HG03060 (cell line): ENCODE results near the gene ID2.

ENCODE experiments used
- ATAC-seq: cut with Tn5 transposase; IDR thresholded peaks from one replicate; pipeline ENCODE4 v1.9.1; 2021; ENCODE audit warnings: low read depth, moderate number of reproducible peaks; ENCODE audit not compliant: unreplicated experiment

Gene ID2

DNA sequence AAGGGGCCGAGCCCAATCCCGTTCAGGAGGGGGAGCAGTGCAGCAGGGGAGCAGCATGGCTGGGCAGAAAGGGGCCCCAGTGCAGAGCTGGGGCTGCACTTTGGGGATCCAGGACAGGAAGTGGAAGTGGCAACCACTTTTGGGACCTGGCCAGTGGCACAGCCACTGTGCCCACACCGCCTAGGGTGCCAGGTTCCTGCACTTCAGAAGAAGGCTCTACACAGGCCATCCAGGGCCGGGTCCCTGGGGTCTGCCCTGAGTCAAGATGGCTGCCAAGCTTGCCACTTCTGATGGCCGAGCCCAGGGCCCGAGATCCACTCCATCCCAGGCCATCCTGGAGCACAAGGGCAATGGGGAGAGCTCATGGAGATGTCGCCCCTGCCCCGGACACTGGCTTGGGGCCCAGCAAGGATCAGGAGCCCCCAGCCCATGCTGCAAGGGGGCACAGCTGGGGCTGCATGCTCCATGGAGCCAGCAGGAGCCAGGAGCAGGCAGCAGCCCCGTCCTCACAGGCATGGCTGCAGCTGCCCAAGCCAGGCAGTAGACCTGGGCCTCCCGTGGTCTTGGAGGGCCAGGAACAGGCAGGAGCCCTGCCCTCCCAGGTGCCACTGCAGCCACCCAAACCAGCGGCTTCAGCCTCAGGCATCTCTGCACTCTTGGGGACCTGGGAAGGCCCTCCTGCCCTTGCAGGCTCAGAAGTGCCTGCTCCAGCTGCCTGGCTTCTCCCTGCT, 35.0 kb upstream of the ID2 start:
- ATAC-seq: no peak

DNA sequence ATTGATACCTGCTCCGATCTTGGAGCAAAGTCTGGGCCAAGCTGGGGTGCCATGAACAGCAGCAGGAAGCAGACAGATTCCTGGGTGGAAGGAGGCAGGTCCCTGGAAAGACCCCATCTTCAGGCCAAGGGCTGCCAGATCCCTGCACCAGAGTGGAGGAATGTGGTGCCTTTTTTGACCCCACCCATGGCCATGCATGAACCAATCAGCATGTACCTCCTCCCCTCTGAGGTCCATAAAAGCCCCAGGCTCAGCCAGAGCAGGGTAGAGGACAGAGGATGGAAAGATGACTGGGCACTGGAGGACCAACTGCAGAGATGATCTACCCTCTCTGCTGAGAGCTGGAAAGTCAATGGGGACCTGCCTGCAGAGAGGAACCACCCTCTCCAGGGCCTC, 34.4 kb upstream of the ID2 start:
- ATAC-seq: no peak

DNA sequence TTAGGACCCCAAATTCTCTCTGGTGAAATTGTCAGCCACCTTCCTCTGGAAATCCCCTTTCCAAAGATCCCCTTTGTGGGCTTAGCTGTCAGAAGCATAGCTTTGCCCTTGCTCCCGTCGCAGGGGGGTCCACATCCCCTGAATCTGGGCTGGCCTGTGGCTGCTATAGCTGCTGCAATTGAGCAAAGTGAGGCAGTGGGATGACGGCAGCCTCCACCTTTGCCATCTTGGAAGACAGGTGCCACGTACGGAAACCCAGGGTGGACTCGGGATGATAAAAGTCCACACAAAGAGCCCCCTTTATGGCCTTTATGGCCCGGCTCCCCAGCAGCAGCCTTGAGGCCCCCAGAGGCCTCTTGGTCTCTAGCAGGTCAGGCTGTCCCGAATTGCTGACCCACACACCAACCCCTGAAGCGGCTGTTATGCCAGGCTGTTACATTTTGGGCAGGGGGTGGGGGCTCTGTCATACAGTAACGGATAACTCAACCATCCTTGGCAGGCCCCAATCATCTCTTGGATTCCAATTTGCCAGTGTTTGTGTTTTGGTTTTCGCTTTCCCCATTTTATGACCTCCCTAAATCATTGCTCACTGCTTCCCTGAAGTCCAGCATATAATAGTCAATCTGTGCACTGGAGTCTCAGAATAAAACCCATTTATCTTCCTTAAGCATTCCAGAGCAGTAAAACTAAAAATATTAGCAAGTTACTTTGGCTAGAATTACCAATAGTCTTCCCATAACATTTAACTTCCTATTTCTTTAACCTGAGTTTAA, 33.2 kb upstream of the ID2 start:
- ATAC-seq: no peak

- ATAC-seq: no peak
Measured at GRCh38 chr2:8649718-8650117, 32.1 kb upstream of the ID2 start.

DNA sequence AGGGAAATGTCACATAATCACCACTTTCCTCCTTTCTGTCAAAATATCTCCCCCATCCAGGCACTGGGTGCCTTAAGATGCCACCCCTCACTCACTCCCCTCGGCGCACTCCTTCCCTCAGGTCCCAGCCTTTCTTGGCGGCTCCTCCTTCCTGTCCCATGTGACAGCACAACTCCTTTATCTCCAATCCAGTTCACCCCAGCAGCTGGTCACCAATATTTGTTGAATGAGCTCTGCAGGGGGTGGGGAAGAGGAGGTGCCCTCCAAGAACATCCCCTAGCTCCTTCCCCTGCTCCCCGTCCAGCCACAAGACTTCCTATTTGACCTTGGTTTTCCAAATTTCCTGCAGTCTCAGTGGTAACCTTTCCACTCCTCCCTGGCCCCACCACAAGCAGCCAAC, 31.6 kb upstream of the ID2 start:
- ATAC-seq: no peak

- no peak for ATAC-seq
Measured at GRCh38 chr2:8652774-8653426, 29.0 kb upstream of the ID2 start.

GRCh38 chr2:8653485-8653884, 28.4 kb upstream of the ID2 start:
- ATAC-seq: no peak

GRCh38 chr2:8654041-8654440, 27.8 kb upstream of the ID2 start:
- ATAC-seq: no peak

- ATAC-seq: no peak
Measured at GRCh38 chr2:8654483-8654882, 27.4 kb upstream of the ID2 start.

- ATAC-seq: no peak
Measured at GRCh38 chr2:8656160-8656641, 25.7 kb upstream of the ID2 start.

DNA sequence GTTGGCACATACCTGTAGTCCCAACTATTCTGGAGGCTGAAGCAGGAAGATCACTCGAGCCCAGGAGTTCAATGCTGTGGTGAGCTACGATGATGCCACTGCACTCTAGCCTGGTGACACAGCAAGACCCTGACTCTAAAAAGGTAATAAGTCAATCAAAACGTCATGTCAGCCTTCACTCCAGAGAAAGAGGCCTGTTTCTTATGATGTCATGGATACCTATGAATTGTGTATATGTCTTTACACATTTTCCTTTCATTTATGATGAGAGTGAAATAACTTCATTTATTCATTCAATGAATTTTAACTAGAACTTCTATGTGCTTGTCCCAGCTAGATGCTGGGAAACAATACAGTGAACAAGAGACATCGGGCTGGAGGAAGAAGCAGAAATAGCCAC, 25.0 kb upstream of the ID2 start:
- no peak for ATAC-seq

- ATAC-seq: no peak
Measured at GRCh38 chr2:8657423-8658062, 24.3 kb upstream of the ID2 start.

DNA sequence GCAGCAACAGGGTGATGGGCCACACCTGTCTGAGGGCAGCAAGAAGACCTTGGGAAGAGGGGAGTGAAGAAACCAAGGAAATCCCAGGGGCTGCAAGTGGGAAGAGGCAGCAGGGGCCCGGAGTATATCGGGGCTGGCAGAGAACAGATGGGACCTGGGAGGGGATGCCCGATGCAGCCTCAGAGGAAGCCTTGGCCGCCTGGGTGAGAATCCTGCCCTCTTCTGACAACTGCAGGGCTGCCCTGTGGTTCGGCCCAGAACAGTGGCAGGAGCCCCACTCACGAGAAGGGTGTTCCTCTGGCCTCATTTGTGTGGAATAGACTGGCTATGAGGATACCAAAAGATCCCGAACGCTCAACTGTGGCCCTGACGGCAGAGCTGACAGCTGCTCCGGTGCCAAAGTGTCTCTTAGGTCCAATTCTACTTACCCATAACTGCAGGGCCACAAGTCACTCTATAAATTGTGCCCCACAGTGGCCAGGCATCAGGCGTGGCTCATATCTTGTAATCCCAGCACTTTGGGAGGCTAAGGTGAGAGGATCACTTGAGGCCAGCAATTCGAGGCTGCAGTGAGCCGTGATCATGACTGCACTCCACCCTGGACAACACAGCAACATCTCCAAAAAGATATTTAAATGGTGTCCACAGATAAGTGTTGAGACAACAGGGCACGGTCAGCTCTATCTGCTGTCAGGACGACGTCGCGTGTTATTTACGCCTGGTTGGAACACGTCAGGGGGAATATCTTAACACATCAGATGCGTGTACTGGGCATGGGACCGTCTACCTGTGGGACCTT, 23.6 kb upstream of the ID2 start:
- no peak for ATAC-seq

DNA sequence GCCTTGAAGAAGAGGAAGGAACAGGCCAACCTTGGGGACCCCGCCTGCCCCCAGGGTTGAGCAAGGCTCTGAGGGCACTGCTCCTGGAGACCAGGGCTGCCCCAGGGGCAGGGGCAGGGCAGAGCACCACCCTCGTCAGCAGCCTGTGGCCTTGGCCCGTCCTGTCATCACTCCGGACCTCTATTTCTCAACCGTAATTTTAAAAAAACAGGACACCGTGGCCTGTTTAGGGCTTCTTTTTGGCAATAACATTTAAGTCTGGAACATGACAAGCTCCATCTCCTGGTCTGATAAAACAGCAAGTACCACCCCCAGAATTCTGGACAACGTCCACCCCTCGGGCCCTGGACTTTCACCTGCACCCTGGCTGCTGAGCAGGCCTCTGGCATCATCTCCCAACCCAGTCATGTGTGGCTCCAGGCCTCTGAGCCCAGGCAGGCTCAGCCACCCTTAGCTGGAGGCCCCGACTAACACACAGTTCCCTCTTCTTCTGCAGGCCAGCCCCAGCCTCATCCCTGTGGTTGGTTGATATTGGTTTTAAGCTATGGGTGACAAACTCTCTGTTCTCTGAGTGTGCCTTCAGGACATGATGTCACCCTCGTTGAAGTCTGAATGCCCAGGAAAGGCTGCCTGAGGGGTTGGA, 22.6 kb upstream of the ID2 start:
- ATAC-seq: no peak

- no peak for ATAC-seq
Measured at GRCh38 chr2:8659735-8660492, 21.9 kb upstream of the ID2 start.

GRCh38 chr2:8661235-8661634, 20.6 kb upstream of the ID2 start:
- ATAC-seq: no peak

DNA sequence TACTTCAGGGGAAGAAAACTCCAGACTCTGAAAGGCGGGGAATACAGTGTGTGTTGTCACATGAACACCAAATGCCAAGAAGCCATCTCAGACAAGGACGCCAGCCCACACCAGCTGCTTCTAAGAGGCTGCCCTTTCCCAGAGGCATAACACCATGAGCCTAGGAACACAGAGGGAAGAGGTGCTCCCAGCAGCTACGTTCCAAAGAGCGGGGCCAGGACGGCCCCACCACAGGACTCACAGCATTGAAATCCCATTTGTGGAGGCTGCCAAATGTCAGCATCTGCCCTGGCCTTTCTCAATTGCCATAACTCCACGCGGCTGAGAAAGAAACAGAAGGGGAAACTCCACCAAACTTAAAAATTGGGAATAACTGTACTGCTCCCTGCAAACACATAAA, 20.1 kb upstream of the ID2 start:
- no peak for ATAC-seq

- ATAC-seq: no peak
Measured at GRCh38 chr2:8662239-8662879, 19.5 kb upstream of the ID2 start.

DNA sequence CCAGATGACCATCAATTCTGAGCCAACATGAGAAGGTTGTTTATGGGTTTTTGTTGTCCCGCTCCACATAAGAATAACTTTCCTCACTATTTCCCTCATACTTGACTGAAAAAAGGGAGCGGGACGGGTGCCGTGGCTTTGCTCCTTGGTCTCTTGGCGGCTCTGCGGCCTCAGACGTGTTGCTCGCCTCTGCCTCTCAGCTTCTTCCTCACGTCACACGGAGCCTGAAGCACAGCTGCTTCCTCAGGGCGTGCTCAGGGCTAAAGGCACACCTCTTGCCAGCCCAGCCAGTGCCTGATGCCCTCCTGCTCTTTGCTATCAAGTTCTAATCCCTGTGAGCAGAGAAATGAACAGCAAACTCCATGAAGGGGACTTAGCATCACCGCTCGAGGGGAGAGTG, 17.9 kb upstream of the ID2 start:
- no peak for ATAC-seq
